ENCODE data around the gene CHST5. TPM values are rescaled to one million over a fixed set of nuclear protein-coding genes. Genes with fewer than 3 reads are reported as not detected.

Gene CHST5
- total and polyA plus RNA-seq, 9 of the 15 experiments (the other 6 are each of a cell fraction or from before 2014, with no cell fraction given): 0.06 to 0.21 (median 0.14) TPM; not detected in 5

DNA sequence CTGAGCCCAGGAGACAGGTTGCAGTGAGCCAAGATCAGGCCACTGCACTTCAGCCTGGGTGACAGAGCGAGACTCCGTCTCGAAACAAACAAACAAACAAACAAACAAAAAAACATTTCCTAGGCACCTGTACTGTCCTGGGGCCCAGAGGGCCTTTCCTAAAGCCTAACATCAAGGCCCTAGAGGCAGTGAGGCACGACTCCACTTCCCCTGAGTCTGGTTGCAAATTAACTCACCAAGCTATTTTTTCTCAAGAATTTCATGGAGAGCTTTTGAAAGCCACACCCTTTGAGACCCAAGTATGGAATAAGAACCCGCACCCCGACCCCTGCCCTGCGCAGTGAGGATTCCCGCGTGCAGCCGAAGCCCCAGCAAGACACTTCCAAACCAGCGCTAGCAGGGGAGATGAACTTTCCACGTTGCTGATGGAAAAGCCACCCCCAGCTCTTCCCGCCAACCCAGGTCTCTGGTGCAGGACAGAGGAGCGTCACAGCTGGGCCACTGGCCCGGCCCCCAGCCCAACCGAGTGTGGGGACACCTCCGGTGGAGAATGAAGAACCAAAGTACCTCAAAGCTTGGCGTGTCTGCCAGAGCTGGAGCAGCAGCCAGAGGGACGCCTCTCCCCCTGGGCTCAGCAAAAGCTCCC is 1.2 kb downstream of the CHST5 start:
- POLR2A ChIA-PET: interaction anchor here (0.7 to 5.1 kb wide), 10 partner anchors 8 to 122 kb away, joined by 3 to 27 read pairs (median 4); no protein-coding TSS in a partner anchor
- H3K9me1 ChIP-seq (ENCODE audit: control insufficient read depth, insufficient read depth, low read length): no peaks in the 10 kb centered on the region
- H3K27ac ChIP-seq (ENCODE audit: extremely low read depth, low read depth, low read length): no peak overlapping the region
- peaks cover 0 to 16% of the 10 kb centered on the region in 2 experiments; a peak in 1 of 5 replicates for H3K4me1 ChIP-seq (replicated peaks in 1 of 2; ENCODE audit: control insufficient read depth in 2 of 2, insufficient read depth in 2 of 2, low read length in 2 of 2)
- H3K9ac ChIP-seq (ENCODE audit: insufficient read depth in 1 of 2, low read depth in 2 of 2, low read length in 2 of 2): peak overlapping the region in 1 of 2 experiments; percentile 56; a peak in 1 of 4 replicates
- no peaks in the 10 kb centered on the region for H3K9me3 ChIP-seq (replicated peaks; ENCODE audit: control insufficient read depth, insufficient read depth, low read depth, low read length)
- H3K4me3 ChIP-seq: no peak overlapping the region
- CTCF ChIA-PET (ENCODE audit: low intra/inter-chr PET ratio): no interaction called here
- no peak for DNase-seq (ENCODE audit: extremely low read depth in 1 of 4, low spot score in 3 of 4)
- WGBS (ENCODE audit: insufficient coverage, low coverage, missing lambda C conversion rate): 23% methylated on average over 19 of the region's 19 CpGs
- no peaks in the 10 kb centered on the region for H3K36me3 ChIP-seq (ENCODE audit: control insufficient read depth, insufficient read depth, low read length)
- intact Hi-C loops (cut with micrococcal nuclease) (no loop called here), in situ Hi-C loops (cut with MboI) (no loop called here)
- BruUV-seq (replicated peaks): no TSS peak
- peaks cover 4% of the 10 kb centered on the region; the same call in 1 of the 2 replicates for H4K20me1 ChIP-seq (replicated peaks; ENCODE audit: control insufficient read depth, insufficient read depth, low read length)
- no peak overlapping the region for H2AFZ ChIP-seq (ENCODE audit: low read depth, low read length)
- TF ChIP-seq, protein P1, sequence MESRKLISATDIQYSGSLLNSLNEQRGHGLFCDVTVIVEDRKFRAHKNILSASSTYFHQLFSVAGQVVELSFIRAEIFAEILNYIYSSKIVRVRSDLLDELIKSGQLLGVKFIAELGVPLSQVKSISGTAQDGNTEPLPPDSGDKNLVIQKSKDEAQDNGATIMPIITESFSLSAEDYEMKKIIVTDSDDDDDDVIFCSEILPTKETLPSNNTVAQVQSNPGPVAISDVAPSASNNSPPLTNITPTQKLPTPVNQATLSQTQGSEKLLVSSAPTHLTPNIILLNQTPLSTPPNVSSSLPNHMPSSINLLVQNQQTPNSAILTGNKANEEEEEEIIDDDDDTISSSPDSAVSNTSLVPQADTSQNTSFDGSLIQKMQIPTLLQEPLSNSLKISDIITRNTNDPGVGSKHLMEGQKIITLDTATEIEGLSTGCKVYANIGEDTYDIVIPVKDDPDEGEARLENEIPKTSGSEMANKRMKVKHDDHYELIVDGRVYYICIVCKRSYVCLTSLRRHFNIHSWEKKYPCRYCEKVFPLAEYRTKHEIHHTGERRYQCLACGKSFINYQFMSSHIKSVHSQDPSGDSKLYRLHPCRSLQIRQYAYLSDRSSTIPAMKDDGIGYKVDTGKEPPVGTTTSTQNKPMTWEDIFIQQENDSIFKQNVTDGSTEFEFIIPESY (CRISPR knock-in tag; IDR thresholded peaks at IDR 0.05): peak; percentile 24; the same call in 1 of the 2 replicates
- TF ChIP-seq ZNF316 (IDR thresholded peaks at IDR 0.05) (no peak), ATF1 (CRISPR knock-in tag; IDR thresholded peaks at IDR 0.05) (no peak), ATF1 (tag; IDR thresholded peaks at IDR 0.05) (no peak), ARID1B (IDR thresholded peaks at IDR 0.05) (no peak)
- ATAC-seq: no peak; the same call in 2 of the 3 replicates
- peaks cover 22 to 51% of the 10 kb centered on the region in 2 experiments for H3K27me3 ChIP-seq (ENCODE audit: control insufficient read depth in 2 of 2, insufficient read depth in 2 of 2, low read length in 2 of 2)
- no peak overlapping the region for H3K4me2 ChIP-seq (ENCODE audit: insufficient read depth, low read length)
- H3K79me2 ChIP-seq (ENCODE audit: control insufficient read depth, insufficient read depth, low read length): no peaks in the 10 kb centered on the region
- no peak for FAIRE-seq

All from K562 (cell line).